Keratinocyte (primary cell): ENCODE results near the gene NLRP14.

Experiments
- EZH2 ChIP-seq: IDR thresholded peaks from one replicate; pipeline ENCODE4 v1.6.1; 2012; ENCODE audit warnings: inconsistent platforms, mild to moderate bottlenecking, low read length, moderate library complexity
- TF ChIP-seq, protein P1 (sequence below), 3 experiments: IDR thresholded peaks in 1 of 3; conservative IDR thresholded peaks in 1 of 3; optimal IDR thresholded peaks in 1 of 3; 2 replicates in 2 of 3; 3 replicates in 1 of 3; pipeline versions ENCODE3 to v1.5.1; 2011; ENCODE audit warnings: low read length in 3 of 3, mild to moderate bottlenecking in 3 of 3, moderate library complexity in 2 of 3, control low read depth in 1 of 3, inconsistent platforms in 1 of 3; ENCODE audit not compliant: insufficient read depth in 2 of 3; ENCODE audit errors: extremely low read depth in 1 of 3

DNA sequence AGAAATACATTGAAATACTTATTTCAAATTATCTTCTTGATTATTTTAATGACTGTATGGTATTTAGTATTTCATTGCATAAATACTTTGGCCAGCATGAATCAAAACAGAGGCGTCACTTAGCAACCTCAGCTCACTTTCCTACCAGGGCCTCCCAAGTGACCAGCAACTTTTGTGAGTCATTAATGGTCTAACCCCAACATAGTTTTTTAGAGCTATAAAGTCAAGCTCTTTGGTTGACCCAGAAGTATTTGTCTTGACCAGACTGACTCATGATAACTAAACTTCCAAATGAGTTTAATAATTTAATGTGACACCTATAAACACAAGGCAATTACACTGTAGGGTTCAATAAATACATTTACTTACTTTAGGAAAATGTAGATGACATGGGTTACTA, 40.6 kb downstream of the NLRP14 start:
- TF ChIP-seq, protein P1, sequence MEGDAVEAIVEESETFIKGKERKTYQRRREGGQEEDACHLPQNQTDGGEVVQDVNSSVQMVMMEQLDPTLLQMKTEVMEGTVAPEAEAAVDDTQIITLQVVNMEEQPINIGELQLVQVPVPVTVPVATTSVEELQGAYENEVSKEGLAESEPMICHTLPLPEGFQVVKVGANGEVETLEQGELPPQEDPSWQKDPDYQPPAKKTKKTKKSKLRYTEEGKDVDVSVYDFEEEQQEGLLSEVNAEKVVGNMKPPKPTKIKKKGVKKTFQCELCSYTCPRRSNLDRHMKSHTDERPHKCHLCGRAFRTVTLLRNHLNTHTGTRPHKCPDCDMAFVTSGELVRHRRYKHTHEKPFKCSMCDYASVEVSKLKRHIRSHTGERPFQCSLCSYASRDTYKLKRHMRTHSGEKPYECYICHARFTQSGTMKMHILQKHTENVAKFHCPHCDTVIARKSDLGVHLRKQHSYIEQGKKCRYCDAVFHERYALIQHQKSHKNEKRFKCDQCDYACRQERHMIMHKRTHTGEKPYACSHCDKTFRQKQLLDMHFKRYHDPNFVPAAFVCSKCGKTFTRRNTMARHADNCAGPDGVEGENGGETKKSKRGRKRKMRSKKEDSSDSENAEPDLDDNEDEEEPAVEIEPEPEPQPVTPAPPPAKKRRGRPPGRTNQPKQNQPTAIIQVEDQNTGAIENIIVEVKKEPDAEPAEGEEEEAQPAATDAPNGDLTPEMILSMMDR (optimal IDR thresholded peaks at IDR 0.05 in 1 of 3, IDR thresholded peaks at IDR 0.05 in 1 of 3, conservative IDR thresholded peaks at IDR 0.05 in 1 of 3; ENCODE audit: extremely low read depth in 1 of 3, insufficient read depth in 2 of 3, low read length in 3 of 3), result no peak
- no peak for TF ChIP-seq EZH2
